ENCODE data around the gene PPM1L. TPM values are rescaled to one million over a fixed set of nuclear protein-coding genes. Genes with fewer than 3 reads are reported as not detected.

Gene PPM1L
- total RNA-seq, 1 experiment from 2014 or later: 13.2 TPM

DNA sequence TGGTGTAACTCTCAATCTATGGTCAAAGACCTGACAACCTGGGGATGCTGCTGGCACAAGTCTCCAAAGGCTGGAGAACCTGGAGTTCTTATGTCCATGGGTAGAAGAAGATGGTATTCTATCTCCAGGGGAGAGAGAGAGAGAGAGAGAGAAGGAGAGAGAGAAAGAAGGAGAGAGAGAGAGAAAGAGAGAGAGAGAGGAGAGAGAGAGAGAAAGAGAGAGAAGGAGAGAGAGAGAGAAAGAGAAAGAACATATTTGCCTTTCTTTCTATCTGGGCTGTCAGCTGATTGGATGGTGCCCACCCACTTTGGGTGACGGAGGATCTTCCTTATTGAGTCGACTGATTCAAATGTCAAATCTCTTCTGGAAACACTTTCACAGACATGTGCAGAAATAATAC, 84.6 kb downstream of the PPM1L start:
- POLR2A ChIA-PET: no interaction called here
- no TSS peak for BruUV-seq (replicated peaks)
- no peak for ATAC-seq

More for the DNA sequence above, 84.6 kb downstream of the PPM1L start:
- no peak for TF ChIP-seq JUND (IDR thresholded peaks at IDR 0.05)
- TF ChIP-seq, protein P1, sequence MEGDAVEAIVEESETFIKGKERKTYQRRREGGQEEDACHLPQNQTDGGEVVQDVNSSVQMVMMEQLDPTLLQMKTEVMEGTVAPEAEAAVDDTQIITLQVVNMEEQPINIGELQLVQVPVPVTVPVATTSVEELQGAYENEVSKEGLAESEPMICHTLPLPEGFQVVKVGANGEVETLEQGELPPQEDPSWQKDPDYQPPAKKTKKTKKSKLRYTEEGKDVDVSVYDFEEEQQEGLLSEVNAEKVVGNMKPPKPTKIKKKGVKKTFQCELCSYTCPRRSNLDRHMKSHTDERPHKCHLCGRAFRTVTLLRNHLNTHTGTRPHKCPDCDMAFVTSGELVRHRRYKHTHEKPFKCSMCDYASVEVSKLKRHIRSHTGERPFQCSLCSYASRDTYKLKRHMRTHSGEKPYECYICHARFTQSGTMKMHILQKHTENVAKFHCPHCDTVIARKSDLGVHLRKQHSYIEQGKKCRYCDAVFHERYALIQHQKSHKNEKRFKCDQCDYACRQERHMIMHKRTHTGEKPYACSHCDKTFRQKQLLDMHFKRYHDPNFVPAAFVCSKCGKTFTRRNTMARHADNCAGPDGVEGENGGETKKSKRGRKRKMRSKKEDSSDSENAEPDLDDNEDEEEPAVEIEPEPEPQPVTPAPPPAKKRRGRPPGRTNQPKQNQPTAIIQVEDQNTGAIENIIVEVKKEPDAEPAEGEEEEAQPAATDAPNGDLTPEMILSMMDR (IDR thresholded peaks at IDR 0.05 in 2 of 3, conservative IDR thresholded peaks at IDR 0.05 in 1 of 3; ENCODE audit: borderline replicate concordance in 1 of 3, insufficient read depth in 1 of 3, low read depth in 2 of 3, low read length in 2 of 3): no peak
- TF ChIP-seq, protein P2, sequence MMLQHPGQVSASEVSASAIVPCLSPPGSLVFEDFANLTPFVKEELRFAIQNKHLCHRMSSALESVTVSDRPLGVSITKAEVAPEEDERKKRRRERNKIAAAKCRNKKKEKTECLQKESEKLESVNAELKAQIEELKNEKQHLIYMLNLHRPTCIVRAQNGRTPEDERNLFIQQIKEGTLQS (IDR thresholded peaks at IDR 0.05): no peak
- no peak for TF ChIP-seq ZFX (IDR thresholded peaks at IDR 0.05)
- no peak for TF ChIP-seq RAD21 (IDR thresholded peaks at IDR 0.05; ENCODE audit: low read depth)
- no peak for TF ChIP-seq CEBPB (IDR thresholded peaks at IDR 0.05; ENCODE audit: low read depth)
- TF ChIP-seq, protein P3, sequence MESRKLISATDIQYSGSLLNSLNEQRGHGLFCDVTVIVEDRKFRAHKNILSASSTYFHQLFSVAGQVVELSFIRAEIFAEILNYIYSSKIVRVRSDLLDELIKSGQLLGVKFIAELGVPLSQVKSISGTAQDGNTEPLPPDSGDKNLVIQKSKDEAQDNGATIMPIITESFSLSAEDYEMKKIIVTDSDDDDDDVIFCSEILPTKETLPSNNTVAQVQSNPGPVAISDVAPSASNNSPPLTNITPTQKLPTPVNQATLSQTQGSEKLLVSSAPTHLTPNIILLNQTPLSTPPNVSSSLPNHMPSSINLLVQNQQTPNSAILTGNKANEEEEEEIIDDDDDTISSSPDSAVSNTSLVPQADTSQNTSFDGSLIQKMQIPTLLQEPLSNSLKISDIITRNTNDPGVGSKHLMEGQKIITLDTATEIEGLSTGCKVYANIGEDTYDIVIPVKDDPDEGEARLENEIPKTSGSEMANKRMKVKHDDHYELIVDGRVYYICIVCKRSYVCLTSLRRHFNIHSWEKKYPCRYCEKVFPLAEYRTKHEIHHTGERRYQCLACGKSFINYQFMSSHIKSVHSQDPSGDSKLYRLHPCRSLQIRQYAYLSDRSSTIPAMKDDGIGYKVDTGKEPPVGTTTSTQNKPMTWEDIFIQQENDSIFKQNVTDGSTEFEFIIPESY (IDR thresholded peaks at IDR 0.05; ENCODE audit: extremely low read depth, insufficient replicate concordance, low read length): no peak
- TF ChIP-seq CBX3 (IDR thresholded peaks at IDR 0.05; ENCODE audit: low read depth): no peak
- TF ChIP-seq EZH2 (IDR thresholded peaks at IDR 0.05): no peak
- TF ChIP-seq ELF1 (IDR thresholded peaks at IDR 0.05; ENCODE audit: borderline replicate concordance, low read depth): no peak
- no peak for TF ChIP-seq EGR1 (IDR thresholded peaks at IDR 0.05; ENCODE audit: low read depth)
- TF ChIP-seq, protein P4, sequence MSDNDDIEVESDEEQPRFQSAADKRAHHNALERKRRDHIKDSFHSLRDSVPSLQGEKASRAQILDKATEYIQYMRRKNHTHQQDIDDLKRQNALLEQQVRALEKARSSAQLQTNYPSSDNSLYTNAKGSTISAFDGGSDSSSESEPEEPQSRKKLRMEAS (IDR thresholded peaks at IDR 0.05): no peak
- TF ChIP-seq ZNF274 (IDR thresholded peaks at IDR 0.05; ENCODE audit: low read depth, low read length): no peak
- TF ChIP-seq SP1 (IDR thresholded peaks at IDR 0.05; ENCODE audit: low read depth): no peak
- TF ChIP-seq POLR2AphosphoS5 (IDR thresholded peaks at IDR 0.05; ENCODE audit: low read depth, low read length): no peak
- no peak for TF ChIP-seq TCF7L2 (IDR thresholded peaks at IDR 0.05; ENCODE audit: borderline replicate concordance, extremely low read depth, insufficient read depth, insufficient read length)
- TF ChIP-seq YY1 (IDR thresholded peaks at IDR 0.05; ENCODE audit: extremely low read depth, insufficient replicate concordance, low read depth, low read length): no peak
- TF ChIP-seq POLR2A (IDR thresholded peaks at IDR 0.05; ENCODE audit: borderline replicate concordance, extremely low read depth, insufficient read depth, insufficient read length): no peak
- Histone ChIP-seq H3K4me2 (ENCODE audit: low read length) (no peak overlapping the region), H3K27ac (ENCODE audit: low read depth, low read length) (no peak overlapping the region), H2AFZ (ENCODE audit: low read depth, low read length, poor library complexity, severe bottlenecking) (no peak overlapping the region), H3K4me3 (replicated peaks in 1 of 2; ENCODE audit: low read depth in 1 of 2, low read length in 2 of 2) (no peak overlapping the region), H4K20me1 (ENCODE audit: insufficient read depth) (no peaks in the 10 kb centered on the region), H3K9me2 (ENCODE audit: insufficient read depth) (no peaks in the 10 kb centered on the region), H3K9me3 (ENCODE audit: control insufficient read depth in 1 of 2, insufficient read depth in 1 of 2, low read depth in 1 of 2, low read length in 2 of 2) (no peaks in the 10 kb centered on the region), H3K9ac (ENCODE audit: low read length) (no peak overlapping the region), H3K27me3 (ENCODE audit: insufficient read depth, low read length) (no peaks in the 10 kb centered on the region), H3K4me1 (ENCODE audit: control insufficient read depth in 1 of 2, insufficient read depth in 2 of 2, low read length in 2 of 2) (no peaks in the 10 kb centered on the region), H3K79me2 (ENCODE audit: insufficient read depth, low read length) (no peaks in the 10 kb centered on the region), H3K36me3 (ENCODE audit: control insufficient read depth in 1 of 2, insufficient read depth in 2 of 2, low read length in 2 of 2) (no peaks in the 10 kb centered on the region)
- RAD21 ChIA-PET (ENCODE audit: low non-redundant PET in 1 of 2, low total read pairs in 2 of 2, uncharacterized antibody in 2 of 2, unreplicated experiment in 2 of 2): no interaction called here
- CTCF ChIA-PET: no interaction called here
- DNase-seq (ENCODE audit: low read depth, low spot score): no peak
- intact Hi-C loops (cut with micrococcal nuclease): no loop called here

Data from HCT116 (cell line).